Heart left ventricle (tissue), 16 donors: ENCODE data around the gene LSS. TPM values are rescaled to one million over a fixed set of nuclear protein-coding genes. Genes with fewer than 3 reads are reported as not detected.

ENCODE experiments used
- ATAC-seq, 4 donors: fragments of 200-7000 bp; cut with Tn5 transposase; one replicate each; pipeline ENCODE4 v1.9.1; 2020 to 2022; ENCODE audit warnings: moderate library complexity in 4 of 4, mild to moderate bottlenecking in 3 of 4, moderate number of reproducible peaks in 1 of 4
- DNase-seq, 5 donors: peaks; one replicate each; pipeline ENCODE4 v3.0.0-alpha.2; 2020
- H3K27ac ChIP-seq, 12 donors: fragments of 200-600 bp; sonication (generic) in 4 of 12; one replicate each; pipeline versions ENCODE4 v1.5.0 to v1.8.0; 2016 to 2022; ENCODE audit warnings: mild to moderate bottlenecking in 2 of 12
- H3K27me3 ChIP-seq, 9 donors: fragments of 200-600 bp; sonication (generic) in 2 of 9; one replicate each; pipeline versions ENCODE4 v1.5.1 to v1.8.0; 2016 to 2022; ENCODE audit warnings: mild to moderate bottlenecking in 3 of 9
- H3K36me3 ChIP-seq, 9 donors: fragments of 200-600 bp; sonication (generic) in 2 of 9; one replicate each; pipeline versions ENCODE4 v1.5.0 to v1.8.0; 2018 to 2022; ENCODE audit warnings: mild to moderate bottlenecking in 2 of 9
- H3K4me1 ChIP-seq, 12 donors: fragments of 200-600 bp; sonication (generic) in 4 of 12; one replicate each; pipeline versions ENCODE4 v1.5.0 to v1.8.0; 2016 to 2022; ENCODE audit warnings: mild to moderate bottlenecking in 3 of 12
- H3K4me3 ChIP-seq, 12 donors: fragments of 200-600 bp; sonication (generic) in 4 of 12; one replicate each; pipeline versions ENCODE4 v1.5.0 to v1.8.0; 2017 to 2022; ENCODE audit warnings: mild to moderate bottlenecking in 9 of 12, moderate library complexity in 4 of 12
- H3K9me3 ChIP-seq, 12 donors: fragments of 200-600 bp; sonication (generic) in 4 of 12; one replicate each; pipeline versions ENCODE4 v1.5.0 to v1.8.0; 2016 to 2022; ENCODE audit warnings: mild to moderate bottlenecking in 1 of 12
- POLR2A ChIP-seq, 2 donors: fragments of 450-650 bp; IDR thresholded peaks; one replicate each; pipeline ENCODE4 v1.6.1; 2017; ENCODE audit warnings: antibody characterized with exemption in 2 of 2, mild to moderate bottlenecking in 2 of 2, moderate library complexity in 2 of 2
- WGBS, 4 donors: extraction: QIAGEN DNeasy Blood & Tissue Kit in 2 of 4; methylation state at CpG; one replicate each; pipeline versions ENCODE4 v1.1.5 to v1.1.7; 2013 to 2018; 5-methylcytosine and 5-hydroxymethylcytosine counted together
- intact Hi-C, 10 donors: fragments of 100-400 bp; cut with DNase I; formaldehyde crosslinking; loops; one replicate each; pipeline versions ENCODE4 v1.11.1 to v1.14.2; 2022
- polyA plus RNA-seq, 2 donors: library from polyadenylated mRNA; stranded (reverse); fragments of 200-250 nt; gene quantifications; one replicate each; pipeline ENCODE4 v1.2.3, GENCODE V29; 2013
- total RNA-seq, 9 donors: library from RNA; depleted of rRNA in 2 of 9; stranded (reverse); fragments of >200 nt in 2 of 9; fragmentation: NEBNext Ultra II Directional in 3 of 9; extraction: Animal tissue kit (Norgen Biotek cat#: 25700) in 3 of 9; gene quantifications; one replicate each; pipeline versions ENCODE4 v1.1.0 to v1.2.4, GENCODE V29; 2016 to 2023
- TF ChIP-seq, protein P1 (sequence below), 12 donors: fragments of 200-600 bp; sonication (generic) in 4 of 12; IDR thresholded peaks; one replicate each; pipeline versions ENCODE4 v1.5.0 to v1.8.0; 2018 to 2022; ENCODE audit warnings: antibody characterized with exemption in 12 of 12, mild to moderate bottlenecking in 5 of 12
- donor health status: ischemic (EF 13 %, LVEDD 7.1; RV severe dilation, severe dysfunction).
- donor health status: healthy with polysubstance abuse.
- donor health status: DM: no; HTN: yes; CAD: no.
- donor health status: DM: no; HTN: no; CAD: no.
- donor health status: ischemic (EF 25% LVEDD 6.9; RV normal size, moderate dysfunction).
- donor health status: ischemic (EF 25% LVEDD 5.7; RV mildly dilated, moderate dysfunction).
- donor health status: healthy.
- donor health status: DM: yes; HTN: yes; CAD: no.
- donor health status: ischemic (EF 35%, LVEDD 5.7; RV mildly dilated, moderate dysfunction).
- donor health status: nonischemic (EF 11% LVEDD 7.7; RV severe dilation, severe dysfunction).
- donor health status: DM: yes; HTN: yes; CAD: no.
- donor health status: PGD.
- donor health status: ischemic (EF 29% LVEDD 5.4; RV normal size, mild dysfunction).
- donor health status: nonischemic (EF 23%, LVEDD 6.1; RV moderate dilation, normal function).

The LSS gene
- total and polyA plus RNA-seq, 11 donors, result 25.1 to 65.5 (median 40.7) TPM

DNA sequence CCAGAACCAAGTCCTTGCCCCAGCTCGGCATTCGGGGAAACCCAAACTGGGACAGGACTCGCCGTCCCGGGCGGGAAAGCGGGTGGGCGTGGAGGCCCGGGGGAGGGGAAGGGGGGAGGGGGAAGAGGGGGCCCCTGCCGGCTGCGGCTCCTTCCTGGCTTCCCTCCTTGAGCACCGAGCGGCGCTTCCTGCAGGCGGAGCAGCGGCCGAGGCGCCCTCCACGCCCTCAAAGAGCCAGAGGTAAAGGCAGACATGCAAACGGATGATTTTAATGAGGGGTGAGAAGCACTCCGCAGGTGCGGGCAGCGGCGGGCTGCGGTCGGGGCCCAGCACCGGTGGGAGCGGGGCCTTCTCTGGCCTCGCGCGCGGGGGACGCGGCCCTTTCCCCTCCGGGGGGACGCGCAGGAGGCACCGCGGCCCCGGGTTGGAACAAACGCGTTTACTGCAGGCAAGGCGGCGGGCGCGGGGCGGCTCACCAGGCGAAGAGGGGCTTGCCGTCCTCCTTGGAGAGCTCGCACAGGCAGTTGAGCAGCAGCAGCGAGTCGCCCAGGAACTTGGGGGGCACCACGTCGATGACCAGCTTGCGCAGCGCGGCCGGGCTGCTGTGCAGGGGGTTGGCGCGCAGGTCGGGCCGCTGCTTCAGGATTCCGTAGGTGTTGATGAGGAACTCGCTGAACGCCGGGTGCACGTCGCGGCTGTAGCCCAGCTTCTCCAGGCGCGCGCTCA, 67.5 kb downstream of the LSS start:
- Histone ChIP-seq H3K4me3 (peak overlapping the region in 3 of 12 donors; percentile 20 to 33 (median 22)), H3K27ac (no peak overlapping the region), H3K36me3 (peaks cover 0 to 9% (median 0%) of the 10 kb centered on the region in 9 donors), H3K27me3 (peaks cover 0 to 9% (median 0%) of the 10 kb centered on the region in 9 donors), H3K4me1 (no peaks in the 10 kb centered on the region), H3K9me3 (no peaks in the 10 kb centered on the region)
- TF ChIP-seq, protein P1, sequence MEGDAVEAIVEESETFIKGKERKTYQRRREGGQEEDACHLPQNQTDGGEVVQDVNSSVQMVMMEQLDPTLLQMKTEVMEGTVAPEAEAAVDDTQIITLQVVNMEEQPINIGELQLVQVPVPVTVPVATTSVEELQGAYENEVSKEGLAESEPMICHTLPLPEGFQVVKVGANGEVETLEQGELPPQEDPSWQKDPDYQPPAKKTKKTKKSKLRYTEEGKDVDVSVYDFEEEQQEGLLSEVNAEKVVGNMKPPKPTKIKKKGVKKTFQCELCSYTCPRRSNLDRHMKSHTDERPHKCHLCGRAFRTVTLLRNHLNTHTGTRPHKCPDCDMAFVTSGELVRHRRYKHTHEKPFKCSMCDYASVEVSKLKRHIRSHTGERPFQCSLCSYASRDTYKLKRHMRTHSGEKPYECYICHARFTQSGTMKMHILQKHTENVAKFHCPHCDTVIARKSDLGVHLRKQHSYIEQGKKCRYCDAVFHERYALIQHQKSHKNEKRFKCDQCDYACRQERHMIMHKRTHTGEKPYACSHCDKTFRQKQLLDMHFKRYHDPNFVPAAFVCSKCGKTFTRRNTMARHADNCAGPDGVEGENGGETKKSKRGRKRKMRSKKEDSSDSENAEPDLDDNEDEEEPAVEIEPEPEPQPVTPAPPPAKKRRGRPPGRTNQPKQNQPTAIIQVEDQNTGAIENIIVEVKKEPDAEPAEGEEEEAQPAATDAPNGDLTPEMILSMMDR (IDR thresholded peaks at IDR 0.05), result no peak
- no peak for TF ChIP-seq POLR2A (IDR thresholded peaks at IDR 0.05)
- 61 to 94% (median 78%) methylated on average over 34 to 72 of the region's 72 CpGs for WGBS, 4 donors
- DNase-seq (peak; percentile 5 to 51 (median 17)), ATAC-seq (no peak)
- intact Hi-C loops, result no loop called here

DNA sequence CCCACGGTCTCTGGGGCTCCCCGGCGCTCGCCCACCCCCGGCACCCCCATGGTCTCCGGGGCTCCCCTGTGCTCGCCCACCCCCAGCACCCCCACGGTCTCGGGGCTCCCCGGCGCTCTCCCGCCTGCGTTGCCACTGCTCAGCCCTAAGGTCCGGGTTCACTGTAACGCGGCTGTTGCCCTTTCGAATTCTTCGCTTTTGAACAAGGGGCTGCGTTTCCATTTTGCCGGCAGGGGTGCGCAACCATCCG, 68.0 kb downstream of the LSS start:
- ATAC-seq, result no peak
- 89 to 95% (median 93%) methylated on average over 22 of the region's 22 CpGs for WGBS, 4 donors
- Histone ChIP-seq H3K9me3 (no peaks in the 10 kb centered on the region), H3K36me3 (peaks cover 0 to 9% (median 0%) of the 10 kb centered on the region in 9 donors), H3K27ac (no peak overlapping the region), H3K4me3 (no peak overlapping the region), H3K27me3 (peaks cover 0 to 9% (median 0%) of the 10 kb centered on the region in 9 donors), H3K4me1 (no peaks in the 10 kb centered on the region)
- intact Hi-C loops, result no loop called here
- peak in 2 of 5 donors; percentile 6 to 20 for DNase-seq
- TF ChIP-seq POLR2A (IDR thresholded peaks at IDR 0.05), result no peak
- TF ChIP-seq, protein P1 (IDR thresholded peaks at IDR 0.05), result no peak

DNA sequence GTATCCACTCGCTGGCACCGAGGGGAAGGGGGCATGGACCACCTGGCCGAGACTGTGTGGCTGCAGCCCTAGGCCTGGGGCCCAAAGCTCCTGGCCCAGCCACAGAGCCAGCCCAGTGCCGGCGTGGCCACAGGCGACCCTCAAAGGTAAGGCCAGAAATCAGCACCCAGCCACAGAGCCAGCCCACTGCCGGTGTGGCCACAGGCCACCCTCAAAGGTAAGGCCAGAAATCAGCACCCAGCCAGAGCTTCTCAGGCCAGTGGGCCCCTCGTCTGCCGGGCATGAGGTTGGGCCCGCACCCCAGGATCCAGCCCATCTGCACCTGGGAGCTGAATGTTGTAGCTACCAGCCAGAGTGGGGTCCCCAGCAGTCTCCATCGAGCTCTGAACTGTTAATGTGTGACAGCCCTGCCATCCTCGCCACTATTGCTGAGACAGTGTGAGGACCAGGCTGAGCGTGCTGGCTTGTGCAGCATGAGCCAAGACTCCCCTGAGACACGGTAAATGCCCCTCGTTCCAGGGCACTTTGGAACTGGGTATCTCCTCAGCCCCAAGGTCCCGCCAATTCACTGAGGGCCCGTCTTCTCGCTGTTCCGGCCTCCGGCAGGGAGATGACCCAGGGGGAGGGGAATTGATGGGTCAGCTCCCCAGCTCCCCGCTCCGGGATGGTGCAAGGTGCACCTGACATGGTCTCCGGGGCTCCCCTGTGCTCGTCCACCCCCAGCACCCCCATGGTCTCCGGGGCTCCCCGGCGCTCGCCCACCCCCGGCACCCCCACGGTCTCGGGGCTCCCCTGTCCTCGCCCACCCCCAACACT, 68.5 kb downstream of the LSS start:
- H3K4me3 ChIP-seq, result no peak overlapping the region
- peaks cover 0 to 9% (median 0%) of the 10 kb centered on the region in 9 donors for H3K27me3 ChIP-seq
- no peaks in the 10 kb centered on the region for H3K9me3 ChIP-seq
- 92 to 98% (median 95%) methylated on average over 27 to 32 of the region's 32 CpGs for WGBS, 4 donors
- ATAC-seq (no peak), DNase-seq (peak in 3 of 5 donors; percentile 4 to 20 (median 14))
- H3K4me1 ChIP-seq, result no peaks in the 10 kb centered on the region
- peaks cover 0 to 9% (median 0%) of the 10 kb centered on the region in 9 donors for H3K36me3 ChIP-seq
- no peak for TF ChIP-seq POLR2A (IDR thresholded peaks at IDR 0.05)
- TF ChIP-seq, protein P1 (IDR thresholded peaks at IDR 0.05), result no peak
- no peak overlapping the region for H3K27ac ChIP-seq
- intact Hi-C loops, result loop anchor here in 3 of 10 donors (5.0 to 10.0 kb wide), 3 partner anchors 62 to 85 kb away; partner anchors contain the start of gene LSS (in 1 of the 3)

DNA sequence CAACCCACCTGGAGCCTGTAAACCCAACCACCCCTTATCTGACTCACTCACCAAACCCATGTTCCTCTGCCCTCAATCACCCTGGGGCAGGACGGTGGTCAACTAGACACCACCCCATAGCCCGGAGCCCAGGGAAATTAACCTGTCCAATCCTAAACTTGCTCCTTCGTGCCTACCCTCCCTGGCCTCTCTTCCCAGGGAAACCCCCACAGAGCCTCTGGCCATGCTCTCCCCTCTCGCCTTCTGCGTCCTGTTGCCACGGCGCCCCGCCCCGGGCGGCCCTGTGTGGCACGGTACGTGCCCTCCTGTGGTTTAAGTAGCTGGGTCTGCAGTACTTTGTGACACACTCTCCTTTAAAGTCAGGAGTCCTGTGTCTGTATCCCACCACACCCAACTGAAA, 69.2 kb downstream of the LSS start:
- H3K4me1 ChIP-seq, result no peaks in the 10 kb centered on the region
- intact Hi-C loops, result loop anchor here in 3 of 10 donors (5.0 to 10.0 kb wide), 3 partner anchors 63 to 85 kb away; partner anchors contain the start of gene LSS (in 1 of the 3)
- H3K27ac ChIP-seq, result no peak overlapping the region
- TF ChIP-seq, protein P1 (IDR thresholded peaks at IDR 0.05), result no peak
- TF ChIP-seq POLR2A (IDR thresholded peaks at IDR 0.05), result no peak
- ATAC-seq, result no peak
- 95 to 97% (median 96%) methylated on average over 12 of the region's 12 CpGs for WGBS, 4 donors
- H3K9me3 ChIP-seq, result no peaks in the 10 kb centered on the region
- H3K36me3 ChIP-seq, result peaks cover 0 to 9% (median 0%) of the 10 kb centered on the region in 9 donors
- peak in 2 of 5 donors; percentile 15 to 32 for DNase-seq
- no peak overlapping the region for H3K4me3 ChIP-seq
- peaks cover 0 to 9% (median 0%) of the 10 kb centered on the region in 9 donors for H3K27me3 ChIP-seq
